ENCODE measurements around the gene DCDC2C. TPM values are rescaled to one million over a fixed set of nuclear protein-coding genes. Genes with fewer than 3 reads are reported as not detected.

DCDC2C gene
- total and polyA plus RNA-seq, 2 of the 4 experiments (the other 2 are of a cell fraction) = not detected

DNA sequence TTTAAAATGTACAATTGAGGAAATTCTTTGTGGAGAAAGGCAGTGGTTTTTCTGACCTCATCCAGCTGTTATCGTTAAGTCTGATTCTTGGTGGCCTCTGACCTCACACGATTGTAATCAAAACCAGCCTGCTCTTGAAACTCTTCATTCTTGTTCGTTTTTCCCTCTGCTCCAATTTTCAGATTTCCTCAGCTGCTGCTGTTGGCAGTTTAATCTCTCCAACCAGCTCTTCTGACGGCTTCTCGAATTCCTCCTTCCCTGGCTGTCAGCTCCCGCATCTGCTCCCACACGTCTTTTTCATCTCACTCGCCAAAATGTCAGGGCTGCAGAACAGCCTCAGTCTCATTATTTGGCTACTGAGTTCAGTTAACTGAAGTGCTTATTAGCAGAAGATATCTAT, 136.1 kb downstream of the DCDC2C start:
- H3K4ac ChIP-seq (ENCODE audit: low read depth, low read length) = no peak overlapping the region
- peaks cover 3% of the 10 kb centered on the region; the same call in 1 of the 2 replicates for H3K9me3 ChIP-seq (ENCODE audit: control insufficient read depth, insufficient read depth, low read length)
- no peak overlapping the region for H3K4me3 ChIP-seq (ENCODE audit: insufficient read depth, low read depth, low read length)
- H4K5ac ChIP-seq (ENCODE audit: low read depth, low read length) = no peak overlapping the region
- no peak overlapping the region for H2BK20ac ChIP-seq (ENCODE audit: low read depth, low read length)
- DNase-seq (no peak), ATAC-seq (ENCODE audit: low read depth) (no peak)
- WGBS, 2 experiments (ENCODE audit: extremely low coverage in 2 of 2, insufficient read length in 1 of 2) = 8% methylated on average over 5 of the region's 8 CpGs; no CpG with 5 or more reads in 1 of the 2 experiments
- no peak overlapping the region for H2AFZ ChIP-seq (replicated peaks; ENCODE audit: low read length, poor library complexity)
- H3K18ac ChIP-seq (ENCODE audit: low read depth, low read length) = no peak overlapping the region
- no peaks in the 10 kb centered on the region for H3K9me1 ChIP-seq (ENCODE audit: insufficient read depth, low read length)
- H3K23ac ChIP-seq (ENCODE audit: low read depth, low read length) = no peak overlapping the region
- ChIA-PET POLR2A (ENCODE audit: unreplicated experiment) (no interaction called here), CTCF (no interaction called here)
- H4K20me1 ChIP-seq (ENCODE audit: insufficient read depth, low read length) = no peaks in the 10 kb centered on the region
- H2BK15ac ChIP-seq (ENCODE audit: low read depth, low read length) = no peak overlapping the region
- no peak overlapping the region for H2BK5ac ChIP-seq (ENCODE audit: low read depth, low read length, poor library complexity, severe bottlenecking)
- dilution Hi-C loops (cut with HindIII; ENCODE audit: low sequenced_read_pairs, unreplicated experiment) (no loop called here), intact Hi-C loops (cut with micrococcal nuclease) (no loop called here), in situ Hi-C loops (cut with MboI; ENCODE audit: low sequenced_read_pairs) (no loop called here)
- H3K14ac ChIP-seq (replicated peaks; ENCODE audit: low read depth, low read length) = no peak overlapping the region
- no peaks in the 10 kb centered on the region for H3K4me1 ChIP-seq (ENCODE audit: control insufficient read depth, insufficient read depth, low read length)
- H3K56ac ChIP-seq (ENCODE audit: extremely low read depth, insufficient read depth, low read length) = no peak overlapping the region
- no peak overlapping the region for H3K9ac ChIP-seq (ENCODE audit: low read depth, low read length)
- H3K27me3 ChIP-seq (ENCODE audit: control insufficient read depth, insufficient read depth, low read length) = no peaks in the 10 kb centered on the region
- H3K4me2 ChIP-seq (ENCODE audit: low read depth, low read length) = no peak overlapping the region
- H2BK120ac ChIP-seq (ENCODE audit: low read depth, low read length) = no peak overlapping the region
- BruUV-seq (replicated peaks) = no TSS peak
- no peak overlapping the region for H2AK5ac ChIP-seq (ENCODE audit: low read depth, low read length)
- H4K91ac ChIP-seq (ENCODE audit: insufficient read depth, low read depth, low read length) = no peak overlapping the region
- TF ChIP-seq BHLHE40 (IDR thresholded peaks at IDR 0.05; ENCODE audit: low read depth, low read length) (no peak), RCOR1 (IDR thresholded peaks at IDR 0.05; ENCODE audit: insufficient replicate concordance, low read length) (no peak), MXI1 (IDR thresholded peaks at IDR 0.05; ENCODE audit: borderline replicate concordance, low read depth, low read length) (no peak), MAFK (IDR thresholded peaks at IDR 0.05; ENCODE audit: low read depth, low read length) (no peak), CEBPB (IDR thresholded peaks at IDR 0.05; ENCODE audit: low read depth, low read length) (no peak), NFE2L2 (IDR thresholded peaks at IDR 0.05; ENCODE audit: low read depth, low read length) (no peak), RFX5 (IDR thresholded peaks at IDR 0.05; ENCODE audit: low read depth, low read length) (no peak), CHD1 (IDR thresholded peaks at IDR 0.05; ENCODE audit: low read depth, low read length) (no peak)
- TF ChIP-seq, protein P1, sequence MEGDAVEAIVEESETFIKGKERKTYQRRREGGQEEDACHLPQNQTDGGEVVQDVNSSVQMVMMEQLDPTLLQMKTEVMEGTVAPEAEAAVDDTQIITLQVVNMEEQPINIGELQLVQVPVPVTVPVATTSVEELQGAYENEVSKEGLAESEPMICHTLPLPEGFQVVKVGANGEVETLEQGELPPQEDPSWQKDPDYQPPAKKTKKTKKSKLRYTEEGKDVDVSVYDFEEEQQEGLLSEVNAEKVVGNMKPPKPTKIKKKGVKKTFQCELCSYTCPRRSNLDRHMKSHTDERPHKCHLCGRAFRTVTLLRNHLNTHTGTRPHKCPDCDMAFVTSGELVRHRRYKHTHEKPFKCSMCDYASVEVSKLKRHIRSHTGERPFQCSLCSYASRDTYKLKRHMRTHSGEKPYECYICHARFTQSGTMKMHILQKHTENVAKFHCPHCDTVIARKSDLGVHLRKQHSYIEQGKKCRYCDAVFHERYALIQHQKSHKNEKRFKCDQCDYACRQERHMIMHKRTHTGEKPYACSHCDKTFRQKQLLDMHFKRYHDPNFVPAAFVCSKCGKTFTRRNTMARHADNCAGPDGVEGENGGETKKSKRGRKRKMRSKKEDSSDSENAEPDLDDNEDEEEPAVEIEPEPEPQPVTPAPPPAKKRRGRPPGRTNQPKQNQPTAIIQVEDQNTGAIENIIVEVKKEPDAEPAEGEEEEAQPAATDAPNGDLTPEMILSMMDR (conservative IDR thresholded peaks at IDR 0.05; ENCODE audit: low read depth, low read length) = no peak
- TF ChIP-seq, protein P2, sequence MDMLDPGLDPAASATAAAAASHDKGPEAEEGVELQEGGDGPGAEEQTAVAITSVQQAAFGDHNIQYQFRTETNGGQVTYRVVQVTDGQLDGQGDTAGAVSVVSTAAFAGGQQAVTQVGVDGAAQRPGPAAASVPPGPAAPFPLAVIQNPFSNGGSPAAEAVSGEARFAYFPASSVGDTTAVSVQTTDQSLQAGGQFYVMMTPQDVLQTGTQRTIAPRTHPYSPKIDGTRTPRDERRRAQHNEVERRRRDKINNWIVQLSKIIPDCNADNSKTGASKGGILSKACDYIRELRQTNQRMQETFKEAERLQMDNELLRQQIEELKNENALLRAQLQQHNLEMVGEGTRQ (IDR thresholded peaks at IDR 0.05; ENCODE audit: low read depth, low read length) = no peak
- H4K8ac ChIP-seq (ENCODE audit: low read depth in 2 of 2, low read length in 2 of 2) = no peak overlapping the region
- H3K79me1 ChIP-seq (ENCODE audit: low read depth in 1 of 2, low read length in 2 of 2) = no peaks in the 10 kb centered on the region
- H2AK9ac ChIP-seq (replicated peaks; ENCODE audit: low read depth, low read length, poor library complexity) = no peak overlapping the region
- no peak overlapping the region for H3K27ac ChIP-seq (ENCODE audit: insufficient read depth, low read length)
- H3K36me3 ChIP-seq (ENCODE audit: control insufficient read depth, insufficient read depth, low read length) = no peaks in the 10 kb centered on the region
